AG09319 (cell line): ENCODE data around the gene SLC6A19.

Experiments used
- DNase-seq: peaks from one replicate; pipeline ENCODE4 v3.0.0-alpha.2; 2010; ENCODE audit warnings: low read depth; ENCODE audit errors: extremely low read depth
- CTCF ChIP-seq: IDR thresholded peaks from 2 replicates; pipeline ENCODE4 v1.5.1; 2011; ENCODE audit warnings: low read depth, mild to moderate bottlenecking, inconsistent platforms, low read length, moderate library complexity

The SLC6A19 gene

GRCh38 chr5:1167361-1167727 lies 34.1 kb upstream of the SLC6A19 start:
- DNase-seq: no peak

GRCh38 chr5:1167728-1168709 lies 33.4 kb upstream of the SLC6A19 start:
- peak; percentile 43 for DNase-seq
- peak; percentile 78 for TF ChIP-seq CTCF

More at GRCh38 chr5:1167361-1167727, 34.1 kb upstream of the SLC6A19 start:
- no peak for TF ChIP-seq CTCF

- no peak for DNase-seq
- TF ChIP-seq CTCF: no peak
These were observed 32.6 kb upstream of the SLC6A19 start for GRCh38 chr5:1168796-1169195.

GRCh38 chr5:1169211-1170115 lies 31.9 kb upstream of the SLC6A19 start:
- TF ChIP-seq CTCF: no peak
- no peak for DNase-seq

- DNase-seq: no peak
- TF ChIP-seq CTCF: no peak
These were observed 30.0 kb upstream of the SLC6A19 start for GRCh38 chr5:1171340-1171941.

- no peak for TF ChIP-seq CTCF
- no peak for DNase-seq
These were observed 29.3 kb upstream of the SLC6A19 start for GRCh38 chr5:1172007-1172581.
